Thyroid gland (tissue), 4 donors: ENCODE data around the gene AQP12B. TPM values are rescaled to one million over a fixed set of nuclear protein-coding genes. Genes with fewer than 3 reads are reported as not detected.

Experiments used
- DNase-seq, 2 donors: peaks; one replicate each; pipeline ENCODE4 v3.0.0-alpha.2; 2019
- H3K27ac ChIP-seq, 3 donors: fragments of 200-600 bp; sonication (generic); 1 replicate in 2 of 3; 2 replicates in 1 of 3; pipeline ENCODE4 v1.5.1; 2016 to 2019; ENCODE audit warnings: mild to moderate bottlenecking in 1 of 3, moderate library complexity in 1 of 3
- H3K27me3 ChIP-seq: fragments of 200-600 bp; sonication (generic); one replicate; pipeline ENCODE4 v1.5.1; 2019
- H3K36me3 ChIP-seq, 2 donors: fragments of 200-600 bp; sonication (generic); one replicate each; pipeline ENCODE4 v1.5.1; 2016 to 2019
- H3K4me1 ChIP-seq, 2 donors: fragments of 200-600 bp; sonication (generic); one replicate each; pipeline ENCODE4 v1.5.1; 2017 to 2019
- H3K4me3 ChIP-seq, 3 donors: fragments of 200-600 bp; sonication (generic); replicated peaks in 1 of 3; 1 replicate in 2 of 3; 2 replicates in 1 of 3; pipeline ENCODE4 v1.5.1; 2016; ENCODE audit warnings: mild to moderate bottlenecking in 1 of 3
- H3K9me3 ChIP-seq: fragments of 200-600 bp; sonication (generic); one replicate; pipeline ENCODE4 v1.5.1; 2017
- POLR2A ChIP-seq, 2 donors: fragments of 450-650 bp; IDR thresholded peaks; one replicate each; pipeline ENCODE4 v1.6.1; 2017; ENCODE audit warnings: antibody characterized with exemption in 2 of 2, mild to moderate bottlenecking in 2 of 2, moderate library complexity in 1 of 2
- WGBS, 2 donors: methylation state at CpG; one replicate each; pipeline ENCODE4 v1.1.5; 2017; 5-methylcytosine and 5-hydroxymethylcytosine counted together
- intact Hi-C: fragments of 100-400 bp; cut with DNase I; formaldehyde crosslinking; loops from one replicate; pipeline ENCODE4 v1.15.1; 2023
- total RNA-seq, 4 donors: library from RNA; depleted of rRNA; stranded (reverse); fragments of >200 nt; gene quantifications; one replicate each; pipeline ENCODE4 v1.2.3, GENCODE V29; 2016
- TF ChIP-seq, protein P1 (sequence below), 6 experiments: fragments of 200-600 bp in 3 of 6; fragments of 450-650 bp in 3 of 6; sonication (generic) in 3 of 6; IDR thresholded peaks; one replicate each; pipeline ENCODE4 v1.5.1; 2016 to 2019; ENCODE audit warnings: antibody characterized with exemption in 6 of 6, mild to moderate bottlenecking in 2 of 6, inconsistent platforms in 1 of 6, moderate library complexity in 1 of 6

The AQP12B gene
- total RNA-seq, 4 donors from 2014 or later = 0.13 TPM; not detected in 3

DNA sequence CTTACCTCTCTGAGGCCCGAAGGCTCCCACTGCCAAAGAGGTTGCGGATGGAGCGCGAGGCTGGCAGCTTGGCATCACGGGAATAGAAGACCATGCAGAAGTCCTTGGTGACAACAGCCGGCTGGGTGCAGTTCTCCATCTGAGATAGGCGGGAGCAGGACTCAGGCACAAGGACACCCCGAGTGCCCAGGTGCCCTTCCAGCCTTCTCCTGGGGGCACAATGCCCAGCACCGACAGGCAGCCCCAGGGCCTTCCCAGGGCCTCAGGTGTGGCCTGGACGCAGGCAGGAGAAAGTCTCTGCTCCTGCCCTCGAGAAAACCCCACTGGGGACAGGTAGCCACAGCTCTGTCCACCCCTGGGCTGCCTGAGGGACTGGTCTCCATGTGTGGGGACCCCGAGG, 42.6 kb upstream of the AQP12B start:
- Histone ChIP-seq H3K36me3 (no peaks in the 10 kb centered on the region), H3K4me1 (no peaks in the 10 kb centered on the region), H3K27me3 (no peaks in the 10 kb centered on the region), H3K27ac (no peak overlapping the region), H3K4me3 (no peak overlapping the region), H3K9me3 (no peaks in the 10 kb centered on the region)
- intact Hi-C loops = no loop called here
- TF ChIP-seq POLR2A (IDR thresholded peaks at IDR 0.05) = no peak
- TF ChIP-seq, protein P1, sequence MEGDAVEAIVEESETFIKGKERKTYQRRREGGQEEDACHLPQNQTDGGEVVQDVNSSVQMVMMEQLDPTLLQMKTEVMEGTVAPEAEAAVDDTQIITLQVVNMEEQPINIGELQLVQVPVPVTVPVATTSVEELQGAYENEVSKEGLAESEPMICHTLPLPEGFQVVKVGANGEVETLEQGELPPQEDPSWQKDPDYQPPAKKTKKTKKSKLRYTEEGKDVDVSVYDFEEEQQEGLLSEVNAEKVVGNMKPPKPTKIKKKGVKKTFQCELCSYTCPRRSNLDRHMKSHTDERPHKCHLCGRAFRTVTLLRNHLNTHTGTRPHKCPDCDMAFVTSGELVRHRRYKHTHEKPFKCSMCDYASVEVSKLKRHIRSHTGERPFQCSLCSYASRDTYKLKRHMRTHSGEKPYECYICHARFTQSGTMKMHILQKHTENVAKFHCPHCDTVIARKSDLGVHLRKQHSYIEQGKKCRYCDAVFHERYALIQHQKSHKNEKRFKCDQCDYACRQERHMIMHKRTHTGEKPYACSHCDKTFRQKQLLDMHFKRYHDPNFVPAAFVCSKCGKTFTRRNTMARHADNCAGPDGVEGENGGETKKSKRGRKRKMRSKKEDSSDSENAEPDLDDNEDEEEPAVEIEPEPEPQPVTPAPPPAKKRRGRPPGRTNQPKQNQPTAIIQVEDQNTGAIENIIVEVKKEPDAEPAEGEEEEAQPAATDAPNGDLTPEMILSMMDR (IDR thresholded peaks at IDR 0.05) = no peak
- DNase-seq = no peak
- 83 to 93% methylated on average over 1 to 9 of the region's 12 CpGs for WGBS, 2 donors

GRCh38 chr2:240724431-240724830, 41.7 kb upstream of the AQP12B start:
- WGBS, 2 donors = 91 to 97% methylated on average over 6 to 7 of the region's 10 CpGs
- Histone ChIP-seq H3K9me3 (no peaks in the 10 kb centered on the region), H3K4me3 (no peak overlapping the region), H3K36me3 (no peaks in the 10 kb centered on the region), H3K27ac (no peak overlapping the region), H3K4me1 (no peaks in the 10 kb centered on the region), H3K27me3 (no peaks in the 10 kb centered on the region)
- intact Hi-C loops = no loop called here
- TF ChIP-seq POLR2A (IDR thresholded peaks at IDR 0.05) = no peak
- TF ChIP-seq, protein P1 (IDR thresholded peaks at IDR 0.05) = no peak
- DNase-seq = no peak

DNA sequence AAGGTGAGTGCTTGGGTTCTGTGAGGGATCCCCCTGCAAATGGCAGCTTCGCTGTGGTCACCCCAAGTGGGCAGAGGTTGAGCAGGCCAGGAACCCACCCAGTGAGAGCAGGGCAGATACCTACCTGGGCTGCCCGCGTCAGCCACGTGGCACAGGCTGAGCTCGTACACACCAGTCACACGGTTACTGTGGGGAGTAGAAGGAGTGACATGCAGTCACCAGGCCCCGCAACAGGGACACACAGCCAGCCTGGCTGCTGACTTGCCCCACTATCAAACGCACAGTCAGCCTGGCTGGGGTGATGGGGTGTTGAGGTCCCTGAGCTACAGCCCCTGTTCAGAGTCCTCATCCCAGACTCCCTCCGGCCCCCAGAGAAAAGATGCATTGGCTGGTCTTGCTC, 41.2 kb upstream of the AQP12B start:
- H3K9me3 ChIP-seq = no peaks in the 10 kb centered on the region
- TF ChIP-seq, protein P1 (IDR thresholded peaks at IDR 0.05) = no peak
- intact Hi-C loops = no loop called here
- H3K4me1 ChIP-seq = no peaks in the 10 kb centered on the region
- H3K4me3 ChIP-seq = no peak overlapping the region
- no peak overlapping the region for H3K27ac ChIP-seq
- no peaks in the 10 kb centered on the region for H3K36me3 ChIP-seq
- no peak for DNase-seq
- no peaks in the 10 kb centered on the region for H3K27me3 ChIP-seq
- WGBS, 2 donors = 96 to 100% methylated on average over 1 to 5 of the region's 9 CpGs

DNA sequence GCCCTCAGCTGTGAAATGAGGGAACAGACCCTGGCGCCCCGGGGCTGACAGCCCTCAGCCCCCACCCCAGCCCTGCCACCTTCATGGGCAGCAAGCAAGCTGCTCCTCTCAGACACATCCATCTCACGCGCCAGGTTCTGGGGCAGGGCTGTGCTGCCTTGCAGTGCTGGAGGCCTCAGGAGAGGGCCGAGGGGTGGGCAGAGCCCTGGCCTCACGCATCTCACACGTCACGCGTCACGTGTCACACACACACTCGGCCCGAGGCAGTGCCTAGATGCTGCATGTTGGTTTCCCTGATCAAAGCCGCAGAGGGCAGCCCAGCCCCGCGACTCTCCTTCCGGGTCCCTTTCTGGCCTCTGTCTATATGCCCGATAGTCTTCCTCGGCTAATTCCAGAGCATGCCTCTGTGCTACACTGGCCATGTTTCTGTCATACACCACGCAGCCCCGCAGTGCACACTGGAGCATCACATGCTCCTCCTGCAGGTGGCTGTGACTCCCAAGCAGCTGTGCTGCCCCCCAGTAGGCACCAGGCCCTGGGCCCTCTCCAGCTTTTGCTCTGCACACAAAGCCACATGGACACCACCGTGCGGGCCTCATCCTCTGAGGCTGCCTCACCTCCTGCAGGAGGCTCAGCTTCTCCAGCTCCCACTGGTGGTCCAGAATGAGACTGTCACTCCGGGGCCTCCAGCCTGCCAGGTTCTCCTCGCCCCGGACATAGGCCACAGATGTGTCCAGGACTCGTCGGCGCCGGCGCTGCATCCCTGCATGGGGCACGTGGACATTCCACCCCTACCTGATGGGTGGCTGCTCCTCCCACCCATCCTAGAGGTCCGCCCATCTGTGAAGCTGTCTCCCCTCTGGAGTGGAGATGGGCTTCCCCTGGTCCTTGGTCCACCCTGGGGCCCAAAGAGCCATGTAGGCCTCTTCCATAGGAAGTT, 40.4 kb upstream of the AQP12B start:
- DNase-seq = no peak
- TF ChIP-seq, protein P1 (IDR thresholded peaks at IDR 0.05) = no peak
- TF ChIP-seq POLR2A (IDR thresholded peaks at IDR 0.05) = no peak
- Histone ChIP-seq H3K9me3 (no peaks in the 10 kb centered on the region), H3K36me3 (no peaks in the 10 kb centered on the region), H3K4me3 (no peak overlapping the region), H3K27ac (no peak overlapping the region), H3K27me3 (no peaks in the 10 kb centered on the region), H3K4me1 (no peaks in the 10 kb centered on the region)
- intact Hi-C loops = no loop called here
- WGBS, 2 donors = 88 to 91% methylated on average over 27 to 30 of the region's 32 CpGs

GRCh38 chr2:240722376-240722775, 39.7 kb upstream of the AQP12B start:
- TF ChIP-seq, protein P1 (IDR thresholded peaks at IDR 0.05) = no peak
- TF ChIP-seq POLR2A (IDR thresholded peaks at IDR 0.05) = no peak
- WGBS, 2 donors = 88 to 89% methylated on average over 7 to 13 of the region's 16 CpGs
- intact Hi-C loops = no loop called here
- no peak for DNase-seq
- Histone ChIP-seq H3K27ac (no peak overlapping the region), H3K4me3 (no peak overlapping the region), H3K9me3 (no peaks in the 10 kb centered on the region), H3K36me3 (no peaks in the 10 kb centered on the region), H3K4me1 (no peaks in the 10 kb centered on the region), H3K27me3 (no peaks in the 10 kb centered on the region)
